ENCODE measurements around the gene TANGO2.

The TANGO2 gene

GRCh38 chr22:20089977-20090729 lies 69.2 kb downstream of the TANGO2 start:
- DNase-seq = no peak

GRCh38 chr22:20090730-20091240 lies 69.9 kb downstream of the TANGO2 start:
- DNase-seq = peak; percentile 14

- DNase-seq = no peak
Observed at GRCh38 chr22:20091690-20092476, 71.0 kb downstream of the TANGO2 start.

GRCh38 chr22:20092477-20092854 lies 71.6 kb downstream of the TANGO2 start:
- no peak for DNase-seq

GRCh38 chr22:20093418-20094196 lies 72.7 kb downstream of the TANGO2 start:
- no peak for DNase-seq

GRCh38 chr22:20094197-20094807 lies 73.4 kb downstream of the TANGO2 start:
- DNase-seq = no peak

- DNase-seq = no peak
Observed at GRCh38 chr22:20095521-20095920, 74.6 kb downstream of the TANGO2 start.

- no peak for DNase-seq
Observed at GRCh38 chr22:20096574-20097420, 75.9 kb downstream of the TANGO2 start.

GRCh38 chr22:20099099-20099711 lies 78.3 kb downstream of the TANGO2 start:
- DNase-seq = no peak

GRCh38 chr22:20101638-20102037 lies 80.7 kb downstream of the TANGO2 start:
- DNase-seq = no peak

GRCh38 chr22:20102203-20102780 lies 81.4 kb downstream of the TANGO2 start:
- no peak for DNase-seq

- DNase-seq = no peak
Observed at GRCh38 chr22:20105456-20106204, 84.7 kb downstream of the TANGO2 start.

GRCh38 chr22:20106205-20106848 lies 85.4 kb downstream of the TANGO2 start:
- DNase-seq = no peak

GRCh38 chr22:20106849-20107237 lies 85.9 kb downstream of the TANGO2 start:
- DNase-seq = no peak

- DNase-seq = no peak
Observed at GRCh38 chr22:20107471-20107901, 86.6 kb downstream of the TANGO2 start.

- no peak for DNase-seq
Observed at GRCh38 chr22:20107951-20108756, 87.2 kb downstream of the TANGO2 start.

GRCh38 chr22:20108757-20109230 lies 87.9 kb downstream of the TANGO2 start:
- no peak for DNase-seq

Data from MV-4-11 (cell line).